Measurements from ENCODE around the gene PIGT.

Gene PIGT

GRCh38 chr20:45416917-45417316 is 976 bp downstream of the PIGT start:
- ATAC-seq: no peak
- TF ChIP-seq ZFP3 (CRISPR knock-in tag; IDR thresholded peaks at IDR 0.05) (no peak), BACH2 (CRISPR knock-in tag; IDR thresholded peaks at IDR 0.05; ENCODE audit: borderline replicate concordance) (no peak), TCF4 (CRISPR knock-in tag; IDR thresholded peaks at IDR 0.05; ENCODE audit: borderline replicate concordance) (no peak), OSR1 (CRISPR knock-in tag; IDR thresholded peaks at IDR 0.05) (no peak), TOX (CRISPR knock-in tag; IDR thresholded peaks at IDR 0.05; ENCODE audit: borderline replicate concordance) (no peak), ZFP30 (CRISPR knock-in tag; IDR thresholded peaks at IDR 0.05) (no peak), PATZ1 (CRISPR knock-in tag; IDR thresholded peaks at IDR 0.05; ENCODE audit: borderline replicate concordance) (no peak), ZNF70 (CRISPR knock-in tag; IDR thresholded peaks at IDR 0.05) (no peak), CSDC2 (CRISPR knock-in tag; IDR thresholded peaks at IDR 0.05) (no peak), POU6F1 (CRISPR knock-in tag; IDR thresholded peaks at IDR 0.05; ENCODE audit: borderline replicate concordance, low read depth) (no peak), GLIS3 (CRISPR knock-in tag; IDR thresholded peaks at IDR 0.05) (no peak)

- TF ChIP-seq ZFP30 (CRISPR knock-in tag; IDR thresholded peaks at IDR 0.05) (no peak), ZNF70 (CRISPR knock-in tag; IDR thresholded peaks at IDR 0.05) (no peak), ESRRG (CRISPR knock-in tag; IDR thresholded peaks at IDR 0.05) (no peak), ISL1 (CRISPR knock-in tag; IDR thresholded peaks at IDR 0.05) (peak; percentile 32; the same call in 1 of the 2 replicates), ZNF8 (CRISPR knock-in tag; IDR thresholded peaks at IDR 0.05) (no peak)
- peak; percentile 58 for ATAC-seq
Measured at GRCh38 chr20:45419188-45420091, 3.5 kb downstream of the PIGT start.

- TF ChIP-seq RARB (CRISPR knock-in tag; IDR thresholded peaks at IDR 0.05) (no peak), CREB5 (CRISPR knock-in tag; IDR thresholded peaks at IDR 0.05; ENCODE audit: low read depth) (no peak), ZC3H10 (CRISPR knock-in tag; IDR thresholded peaks at IDR 0.05) (no peak), TCF4 (CRISPR knock-in tag; IDR thresholded peaks at IDR 0.05; ENCODE audit: borderline replicate concordance) (no peak), OSR1 (CRISPR knock-in tag; IDR thresholded peaks at IDR 0.05) (no peak)
- no peak for ATAC-seq
Measured at GRCh38 chr20:45420125-45420524, 4.2 kb downstream of the PIGT start.

- no peak for ATAC-seq
- no peak for TF ChIP-seq ZC3H10 (CRISPR knock-in tag; IDR thresholded peaks at IDR 0.05)
- TF ChIP-seq TCF4 (CRISPR knock-in tag; IDR thresholded peaks at IDR 0.05; ENCODE audit: borderline replicate concordance): no peak
- no peak for TF ChIP-seq ISL1 (CRISPR knock-in tag; IDR thresholded peaks at IDR 0.05)
- no peak for TF ChIP-seq BACH2 (CRISPR knock-in tag; IDR thresholded peaks at IDR 0.05; ENCODE audit: borderline replicate concordance)
- TF ChIP-seq ARNTL (CRISPR knock-in tag; IDR thresholded peaks at IDR 0.05; ENCODE audit: borderline replicate concordance, low read depth): no peak
- no peak for TF ChIP-seq PPARA (CRISPR knock-in tag; IDR thresholded peaks at IDR 0.05; ENCODE audit: borderline replicate concordance)
- no peak for TF ChIP-seq ZNF565 (CRISPR knock-in tag; conservative IDR thresholded peaks at IDR 0.05; ENCODE audit: low read depth)
- no peak for TF ChIP-seq PATZ1 (CRISPR knock-in tag; IDR thresholded peaks at IDR 0.05; ENCODE audit: borderline replicate concordance)
- no peak for TF ChIP-seq SNAI2 (CRISPR knock-in tag; IDR thresholded peaks at IDR 0.05)
- no peak for TF ChIP-seq POU6F1 (CRISPR knock-in tag; IDR thresholded peaks at IDR 0.05; ENCODE audit: borderline replicate concordance, low read depth)
- TF ChIP-seq ESRRG (CRISPR knock-in tag; IDR thresholded peaks at IDR 0.05): no peak
- TF ChIP-seq TSHZ2 (CRISPR knock-in tag; IDR thresholded peaks at IDR 0.05): no peak
- TF ChIP-seq CSDC2 (CRISPR knock-in tag; IDR thresholded peaks at IDR 0.05): no peak
- no peak for TF ChIP-seq CREB5 (CRISPR knock-in tag; IDR thresholded peaks at IDR 0.05; ENCODE audit: low read depth)
- TF ChIP-seq GLIS3 (CRISPR knock-in tag; IDR thresholded peaks at IDR 0.05): no peak
Measured at GRCh38 chr20:45423700-45424099, 7.8 kb downstream of the PIGT start.

Data from SK-N-SH treated with all-trans-retinoic acid at 6 μM for 48 hours (cell line).